RWPE1 (cell line): Measurements from ENCODE around the gene RTN4RL2.
A peak's percentile ranks its signal among the peaks of the same experiment; 100 is the strongest.

Experiments
- CTCF ChIA-PET: fragments of 350-600 bp; sonication (Branson Sonifier 250); formaldehyde crosslinking; extraction: SDS; loops from one replicate; lab custom pipeline; 2021; lab: Yijun Ruan, JAX
- POLR2A ChIA-PET: fragments of 400-600 bp; formaldehyde crosslinking; extraction: SDS; loops from one replicate; lab custom pipeline; 2020; ENCODE audit warnings: antibody characterized with exemption; ENCODE audit not compliant: low non-redundant PET; lab: Yijun Ruan, JAX
- DNase-seq: peaks from one replicate; pipeline ENCODE4 v3.0.0; 2012; ENCODE audit warnings: low spot score
- H3K27ac ChIP-seq: fragments of 450-650 bp; 2 replicates; pipeline ENCODE4 v1.5.1; 2017
- TF ChIP-seq, protein P1 (sequence below): fragments of 450-650 bp; conservative IDR thresholded peaks from 2 replicates; pipeline ENCODE4 v1.5.1; 2017; ENCODE audit warnings: low read depth, mild to moderate bottlenecking

Gene RTN4RL2

DNA sequence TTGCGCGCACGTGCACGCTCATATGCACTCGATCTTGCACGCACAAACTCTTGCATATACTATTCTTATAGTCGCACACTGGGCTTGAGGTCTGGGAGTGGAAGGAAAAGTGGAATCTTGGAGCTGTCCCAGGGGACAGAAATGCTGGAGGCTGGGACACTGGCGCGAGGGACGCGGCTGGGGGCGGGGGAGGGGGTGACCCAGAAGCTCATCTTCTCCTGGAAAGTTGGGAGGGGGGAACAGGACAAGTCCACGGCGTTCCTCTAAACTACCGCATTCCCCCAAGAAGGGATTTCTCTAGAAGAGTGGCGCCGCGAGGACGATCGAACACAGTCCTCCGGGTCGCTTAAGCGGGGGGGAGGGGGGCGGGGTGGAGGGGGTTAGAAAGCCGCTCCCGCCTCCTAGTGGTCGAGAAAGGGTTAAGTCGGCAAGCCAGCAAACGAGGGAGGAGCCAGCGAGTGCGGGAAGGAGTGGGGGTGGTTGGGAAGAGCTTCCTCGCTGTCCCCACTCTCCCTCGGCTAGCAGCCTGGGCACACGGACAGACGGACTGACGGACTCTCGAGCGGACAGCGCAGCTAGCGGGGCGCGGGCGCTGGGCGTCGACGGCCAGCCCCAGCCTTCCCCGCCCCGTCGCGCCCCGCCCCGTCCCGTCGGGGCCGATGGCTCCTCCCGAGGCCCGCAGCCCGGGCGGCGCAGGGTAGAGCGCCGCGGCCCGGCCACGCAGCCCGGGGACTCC lies at the start of gene RTN4RL2:
Gene RTN4RL2 (plus strand): TSS at position 507 of the 736 bp plus-strand sequence. CDS start 338 bp downstream, outside the sequence.
- H3K27ac ChIP-seq: no peak within 1 kb of the TSS; the same call in 1 of the 2 replicates
- DNase-seq: peak; percentile 71
- TF ChIP-seq, protein P1, sequence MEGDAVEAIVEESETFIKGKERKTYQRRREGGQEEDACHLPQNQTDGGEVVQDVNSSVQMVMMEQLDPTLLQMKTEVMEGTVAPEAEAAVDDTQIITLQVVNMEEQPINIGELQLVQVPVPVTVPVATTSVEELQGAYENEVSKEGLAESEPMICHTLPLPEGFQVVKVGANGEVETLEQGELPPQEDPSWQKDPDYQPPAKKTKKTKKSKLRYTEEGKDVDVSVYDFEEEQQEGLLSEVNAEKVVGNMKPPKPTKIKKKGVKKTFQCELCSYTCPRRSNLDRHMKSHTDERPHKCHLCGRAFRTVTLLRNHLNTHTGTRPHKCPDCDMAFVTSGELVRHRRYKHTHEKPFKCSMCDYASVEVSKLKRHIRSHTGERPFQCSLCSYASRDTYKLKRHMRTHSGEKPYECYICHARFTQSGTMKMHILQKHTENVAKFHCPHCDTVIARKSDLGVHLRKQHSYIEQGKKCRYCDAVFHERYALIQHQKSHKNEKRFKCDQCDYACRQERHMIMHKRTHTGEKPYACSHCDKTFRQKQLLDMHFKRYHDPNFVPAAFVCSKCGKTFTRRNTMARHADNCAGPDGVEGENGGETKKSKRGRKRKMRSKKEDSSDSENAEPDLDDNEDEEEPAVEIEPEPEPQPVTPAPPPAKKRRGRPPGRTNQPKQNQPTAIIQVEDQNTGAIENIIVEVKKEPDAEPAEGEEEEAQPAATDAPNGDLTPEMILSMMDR: peak; percentile 30; the same call in 1 of the 2 replicates
- POLR2A ChIA-PET: no interaction called here
- CTCF ChIA-PET: interaction anchor here (0.5 to 6.1 kb wide), 16 partner anchors 9 to 1675 kb away, joined by 3 to 67 read pairs (median 4); partner anchors contain the start of gene TIMM10

DNA sequence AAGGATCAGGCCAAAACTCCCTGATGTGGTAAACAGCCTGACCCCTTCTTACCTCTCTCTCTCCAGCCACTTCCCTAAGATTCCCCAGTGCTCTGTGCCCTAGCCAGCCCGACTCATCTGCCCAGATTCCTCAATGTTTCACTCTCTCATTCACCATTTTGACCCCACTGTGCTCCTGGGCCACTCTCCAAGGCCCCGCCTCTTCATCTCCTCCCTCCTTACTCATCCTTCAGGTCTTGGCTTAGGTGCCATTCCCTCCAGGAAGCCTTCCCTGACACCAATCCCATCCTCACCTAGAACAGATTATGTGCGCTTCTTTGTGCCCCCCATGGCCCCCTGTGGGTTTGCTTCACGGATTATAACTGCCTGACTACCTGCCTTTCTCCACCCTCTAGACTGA lies 46.6 kb upstream of the RTN4RL2 start:
- CTCF ChIA-PET: no interaction called here
- POLR2A ChIA-PET: no interaction called here
- DNase-seq: no peak
- no peak overlapping the region for H3K27ac ChIP-seq
- TF ChIP-seq, protein P1: no peak

GRCh38 chr11:57414612-57415212 lies 45.6 kb upstream of the RTN4RL2 start:
- no peak for DNase-seq
- TF ChIP-seq, protein P1: no peak
- POLR2A ChIA-PET: no interaction called here
- peak overlapping the region; percentile 35; the same call in 1 of the 2 replicates for H3K27ac ChIP-seq
- CTCF ChIA-PET: no interaction called here

DNA sequence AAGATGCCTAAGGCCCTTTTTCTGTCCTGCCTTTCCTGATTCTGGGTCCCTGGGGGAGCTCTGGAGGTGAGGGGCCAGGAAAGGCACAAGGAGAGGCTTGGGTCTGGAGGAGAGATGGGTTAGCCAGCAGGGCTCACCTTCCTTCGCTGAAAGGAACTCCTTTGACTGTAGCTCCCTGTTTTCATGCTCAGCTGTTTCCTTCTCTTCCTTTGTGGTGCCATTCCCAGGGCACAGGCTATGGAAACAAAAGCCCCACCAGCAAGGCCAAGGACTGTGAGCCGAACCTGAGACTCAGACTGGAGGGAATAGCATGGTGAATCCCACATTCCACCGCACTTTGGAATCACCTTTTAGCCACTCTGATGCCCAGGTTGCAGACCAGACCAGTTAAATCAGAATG lies 43.9 kb upstream of the RTN4RL2 start:
- TF ChIP-seq, protein P1: no peak
- no peak for DNase-seq
- CTCF ChIA-PET: interaction anchor here (0.5 kb wide), 1 partner anchor 42 kb away, joined by 4 read pairs; no protein-coding TSS in a partner anchor
- POLR2A ChIA-PET: no interaction called here
- H3K27ac ChIP-seq: peak overlapping the region; percentile 21; the same call in 1 of the 2 replicates

DNA sequence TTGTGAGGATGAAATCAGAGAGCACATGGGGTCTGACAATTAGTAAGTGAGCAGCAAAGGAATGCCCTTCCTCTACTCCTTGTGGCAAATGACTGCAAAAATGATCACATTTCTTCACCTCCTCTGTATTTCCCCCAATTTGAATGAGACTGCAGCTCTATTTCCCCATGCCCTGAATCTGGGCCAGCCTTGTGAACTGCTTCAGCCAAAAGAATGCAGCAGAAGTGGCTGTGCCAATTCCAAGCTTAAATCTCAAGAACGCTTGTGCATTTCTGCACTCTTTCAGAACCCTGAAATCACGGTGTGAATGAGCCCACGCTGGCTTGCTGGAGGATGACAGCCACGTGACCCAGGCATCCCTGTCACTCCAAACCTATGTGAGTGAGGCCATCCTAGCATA lies 43.3 kb upstream of the RTN4RL2 start:
- no peak for DNase-seq
- no peak overlapping the region for H3K27ac ChIP-seq
- POLR2A ChIA-PET: no interaction called here
- TF ChIP-seq, protein P1: no peak
- CTCF ChIA-PET: no interaction called here

GRCh38 chr11:57418131-57418530 lies 42.2 kb upstream of the RTN4RL2 start:
- ChIA-PET CTCF (no interaction called here), POLR2A (no interaction called here)
- H3K27ac ChIP-seq: no peak overlapping the region
- TF ChIP-seq, protein P1: no peak
- no peak for DNase-seq
